Calu3 (cell line): ENCODE data around the gene SEMA6B. TPM values are rescaled to one million over a fixed set of nuclear protein-coding genes. Genes with fewer than 3 reads are reported as not detected.
A peak's percentile ranks its signal among the peaks of the same experiment; 100 is the strongest.

Experiments
- BruUV-seq: library from RNA; stranded (reverse); fragments of 400-500 nt; replicated peaks from 2 replicates; lab custom pipeline; 2021; lab: Mats Ljungman, UMichigan
- CTCF ChIA-PET: fragments of 300-600 bp; sonication (Branson Sonifier 250); formaldehyde crosslinking; loops from one replicate; lab custom pipeline; 2022; ENCODE audit warnings: antibody characterized with exemption; lab: Charles Lee
- DNase-seq: peaks from one replicate; pipeline ENCODE4 v3.0.0; 2022
- H3K27ac Mint-ChIP-seq: one replicate; pipeline ENCODE4 v1.8.0; 2022; ENCODE audit warnings: mixed read lengths; ENCODE audit not compliant: unreplicated experiment
- H3K27me3 Mint-ChIP-seq: one replicate; pipeline ENCODE4 v1.8.0; 2022; ENCODE audit warnings: mixed read lengths; ENCODE audit not compliant: unreplicated experiment
- H3K36me3 Mint-ChIP-seq: one replicate; pipeline ENCODE4 v1.8.0; 2022; ENCODE audit warnings: mild to moderate bottlenecking, moderate library complexity, mixed read lengths; ENCODE audit not compliant: insufficient read depth, unreplicated experiment
- H3K4me1 Mint-ChIP-seq: one replicate; pipeline ENCODE4 v1.8.0; 2022; ENCODE audit warnings: mild to moderate bottlenecking, low read depth, mixed read lengths; ENCODE audit not compliant: unreplicated experiment
- H3K4me3 Mint-ChIP-seq: one replicate; pipeline ENCODE4 v1.8.0; 2022; ENCODE audit warnings: mild to moderate bottlenecking, low read depth, moderate library complexity, mixed read lengths; ENCODE audit not compliant: unreplicated experiment
- H3K9me3 Mint-ChIP-seq: one replicate; pipeline ENCODE4 v1.8.0; 2022; ENCODE audit warnings: low read depth, mixed read lengths; ENCODE audit not compliant: unreplicated experiment
- CTCF ChIP-seq: fragments of 200-600 bp; IDR thresholded peaks from one replicate; pipeline ENCODE4 v1.8.0; 2022; ENCODE audit warnings: antibody characterized with exemption; ENCODE audit not compliant: unreplicated experiment
- intact Hi-C: fragments of 100-400 bp; cut with micrococcal nuclease; formaldehyde crosslinking; loops from one replicate; pipeline ENCODE4 v1.10.0; 2022; ENCODE audit not compliant: unreplicated experiment
- total RNA-seq: library from RNA; stranded (reverse); gene quantifications from 2 replicates; pipeline ENCODE4 v1.2.3, GENCODE V29; 2022

The SEMA6B gene
- total RNA-seq, 1 experiment from 2014 or later: 0.21 TPM

- Mint-ChIP-seq H3K4me1 (peaks cover 11% of the 10 kb centered on the region), H3K36me3 (peaks cover 5% of the 10 kb centered on the region), H3K27me3 (peaks cover 40% of the 10 kb centered on the region), H3K4me3 (no peak overlapping the region), H3K27ac (no peak overlapping the region), H3K9me3 (no peaks in the 10 kb centered on the region)
- intact Hi-C loops: no loop called here
- BruUV-seq: no TSS peak
- no peak for DNase-seq
- CTCF ChIA-PET: no interaction called here
- no peak for TF ChIP-seq CTCF
These were observed 25.4 kb upstream of the SEMA6B start for GRCh38 chr19:4584670-4585460.

- Mint-ChIP-seq H3K9me3 (no peaks in the 10 kb centered on the region), H3K27me3 (peaks cover 46% of the 10 kb centered on the region), H3K4me3 (no peak overlapping the region), H3K4me1 (peaks cover 11% of the 10 kb centered on the region), H3K36me3 (peaks cover 5% of the 10 kb centered on the region), H3K27ac (no peak overlapping the region)
- CTCF ChIA-PET: interaction anchor here (0.7 kb wide), 1 partner anchor 8 kb away, joined by 3 read pairs; no protein-coding TSS in a partner anchor
- no TSS peak for BruUV-seq
- no peak for TF ChIP-seq CTCF
- DNase-seq: peak; percentile 43
- intact Hi-C loops: no loop called here
These were observed 24.6 kb upstream of the SEMA6B start for GRCh38 chr19:4583961-4584669.

GRCh38 chr19:4582980-4583842, 23.7 kb upstream of the SEMA6B start:
- BruUV-seq: no TSS peak
- no peak for TF ChIP-seq CTCF
- DNase-seq: no peak
- CTCF ChIA-PET: interaction anchor here (0.6 to 0.7 kb wide), 2 partner anchors 9 to 10 kb away, joined by 3 to 4 read pairs; no protein-coding TSS in a partner anchor
- H3K27ac Mint-ChIP-seq: no peak overlapping the region
- no peak overlapping the region for H3K4me3 Mint-ChIP-seq
- intact Hi-C loops: no loop called here
- peaks cover 18% of the 10 kb centered on the region for H3K4me1 Mint-ChIP-seq
- no peaks in the 10 kb centered on the region for H3K9me3 Mint-ChIP-seq
- peaks cover 55% of the 10 kb centered on the region for H3K27me3 Mint-ChIP-seq
- peaks cover 12% of the 10 kb centered on the region for H3K36me3 Mint-ChIP-seq
